ENCODE measurements around the gene TNRC18. TPM values are rescaled to one million over a fixed set of nuclear protein-coding genes. Genes with fewer than 3 reads are reported as not detected.

The TNRC18 gene
- total and polyA plus RNA-seq, 4 donors: 2.3 to 37.1 (median 20.4) TPM

DNA sequence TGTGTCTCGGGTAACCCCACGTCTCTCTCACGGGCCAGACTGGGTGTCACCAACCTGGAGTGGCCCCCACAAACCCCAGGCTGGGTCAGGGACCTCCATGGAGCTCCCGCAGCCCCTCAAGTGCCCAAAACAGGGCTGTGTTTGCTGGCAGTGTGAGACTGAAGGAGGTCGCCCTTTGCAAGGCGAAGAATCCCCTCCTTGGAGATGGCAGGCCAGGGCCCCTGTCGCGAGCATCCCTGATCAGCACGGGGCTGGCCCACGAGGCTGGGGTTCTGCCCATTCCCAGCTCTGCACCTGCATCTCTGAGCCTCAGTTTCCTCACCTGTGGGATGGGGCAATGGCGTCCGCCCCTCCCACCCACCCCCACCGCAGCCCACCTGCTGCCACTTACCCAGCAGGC, 78.5 kb downstream of the TNRC18 start:
- no peak for DNase-seq (ENCODE audit: low spot score)
- 97% methylated on average over 13 of the region's 13 CpGs for WGBS
- H3K9ac ChIP-seq (ENCODE audit: low read depth in 1 of 2, low read length in 2 of 2): no peak overlapping the region
- no peaks in the 10 kb centered on the region for H3K4me1 ChIP-seq (ENCODE audit: control insufficient read depth in 4 of 4, insufficient read depth in 4 of 4, low read length in 3 of 4)
- H3K27me3 ChIP-seq (ENCODE audit: control insufficient read depth in 4 of 4, insufficient read depth in 4 of 4, low read length in 3 of 4): no peaks in the 10 kb centered on the region
- no peak overlapping the region for H3K27ac ChIP-seq (ENCODE audit: low read depth in 1 of 2, low read length in 2 of 2)
- no peaks in the 10 kb centered on the region for H3K9me3 ChIP-seq (ENCODE audit: control insufficient read depth in 4 of 4, low read length in 3 of 4)
- TF ChIP-seq, protein P1, sequence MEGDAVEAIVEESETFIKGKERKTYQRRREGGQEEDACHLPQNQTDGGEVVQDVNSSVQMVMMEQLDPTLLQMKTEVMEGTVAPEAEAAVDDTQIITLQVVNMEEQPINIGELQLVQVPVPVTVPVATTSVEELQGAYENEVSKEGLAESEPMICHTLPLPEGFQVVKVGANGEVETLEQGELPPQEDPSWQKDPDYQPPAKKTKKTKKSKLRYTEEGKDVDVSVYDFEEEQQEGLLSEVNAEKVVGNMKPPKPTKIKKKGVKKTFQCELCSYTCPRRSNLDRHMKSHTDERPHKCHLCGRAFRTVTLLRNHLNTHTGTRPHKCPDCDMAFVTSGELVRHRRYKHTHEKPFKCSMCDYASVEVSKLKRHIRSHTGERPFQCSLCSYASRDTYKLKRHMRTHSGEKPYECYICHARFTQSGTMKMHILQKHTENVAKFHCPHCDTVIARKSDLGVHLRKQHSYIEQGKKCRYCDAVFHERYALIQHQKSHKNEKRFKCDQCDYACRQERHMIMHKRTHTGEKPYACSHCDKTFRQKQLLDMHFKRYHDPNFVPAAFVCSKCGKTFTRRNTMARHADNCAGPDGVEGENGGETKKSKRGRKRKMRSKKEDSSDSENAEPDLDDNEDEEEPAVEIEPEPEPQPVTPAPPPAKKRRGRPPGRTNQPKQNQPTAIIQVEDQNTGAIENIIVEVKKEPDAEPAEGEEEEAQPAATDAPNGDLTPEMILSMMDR (IDR thresholded peaks at IDR 0.05; ENCODE audit: low read depth, low read length, missing input control): no peak
- TF ChIP-seq, protein P2, sequence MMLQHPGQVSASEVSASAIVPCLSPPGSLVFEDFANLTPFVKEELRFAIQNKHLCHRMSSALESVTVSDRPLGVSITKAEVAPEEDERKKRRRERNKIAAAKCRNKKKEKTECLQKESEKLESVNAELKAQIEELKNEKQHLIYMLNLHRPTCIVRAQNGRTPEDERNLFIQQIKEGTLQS (IDR thresholded peaks at IDR 0.05): no peak
- TF ChIP-seq EGR1 (IDR thresholded peaks at IDR 0.05; ENCODE audit: low read depth in 2 of 2): no peak
- TF ChIP-seq TAF1 (conservative IDR thresholded peaks at IDR 0.05): no peak
- no peak for TF ChIP-seq YY1 (IDR thresholded peaks at IDR 0.05)
- TF ChIP-seq, protein P3, sequence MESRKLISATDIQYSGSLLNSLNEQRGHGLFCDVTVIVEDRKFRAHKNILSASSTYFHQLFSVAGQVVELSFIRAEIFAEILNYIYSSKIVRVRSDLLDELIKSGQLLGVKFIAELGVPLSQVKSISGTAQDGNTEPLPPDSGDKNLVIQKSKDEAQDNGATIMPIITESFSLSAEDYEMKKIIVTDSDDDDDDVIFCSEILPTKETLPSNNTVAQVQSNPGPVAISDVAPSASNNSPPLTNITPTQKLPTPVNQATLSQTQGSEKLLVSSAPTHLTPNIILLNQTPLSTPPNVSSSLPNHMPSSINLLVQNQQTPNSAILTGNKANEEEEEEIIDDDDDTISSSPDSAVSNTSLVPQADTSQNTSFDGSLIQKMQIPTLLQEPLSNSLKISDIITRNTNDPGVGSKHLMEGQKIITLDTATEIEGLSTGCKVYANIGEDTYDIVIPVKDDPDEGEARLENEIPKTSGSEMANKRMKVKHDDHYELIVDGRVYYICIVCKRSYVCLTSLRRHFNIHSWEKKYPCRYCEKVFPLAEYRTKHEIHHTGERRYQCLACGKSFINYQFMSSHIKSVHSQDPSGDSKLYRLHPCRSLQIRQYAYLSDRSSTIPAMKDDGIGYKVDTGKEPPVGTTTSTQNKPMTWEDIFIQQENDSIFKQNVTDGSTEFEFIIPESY (IDR thresholded peaks at IDR 0.05): no peak
- TF ChIP-seq GABPA (IDR thresholded peaks at IDR 0.05 in 1 of 2, conservative IDR thresholded peaks at IDR 0.05 in 1 of 2): no peak
- no peak for TF ChIP-seq RAD21 (IDR thresholded peaks at IDR 0.05)
- TF ChIP-seq SP1 (IDR thresholded peaks at IDR 0.05): no peak
- TF ChIP-seq RXRA (IDR thresholded peaks at IDR 0.05): no peak
- TF ChIP-seq, protein P4, sequence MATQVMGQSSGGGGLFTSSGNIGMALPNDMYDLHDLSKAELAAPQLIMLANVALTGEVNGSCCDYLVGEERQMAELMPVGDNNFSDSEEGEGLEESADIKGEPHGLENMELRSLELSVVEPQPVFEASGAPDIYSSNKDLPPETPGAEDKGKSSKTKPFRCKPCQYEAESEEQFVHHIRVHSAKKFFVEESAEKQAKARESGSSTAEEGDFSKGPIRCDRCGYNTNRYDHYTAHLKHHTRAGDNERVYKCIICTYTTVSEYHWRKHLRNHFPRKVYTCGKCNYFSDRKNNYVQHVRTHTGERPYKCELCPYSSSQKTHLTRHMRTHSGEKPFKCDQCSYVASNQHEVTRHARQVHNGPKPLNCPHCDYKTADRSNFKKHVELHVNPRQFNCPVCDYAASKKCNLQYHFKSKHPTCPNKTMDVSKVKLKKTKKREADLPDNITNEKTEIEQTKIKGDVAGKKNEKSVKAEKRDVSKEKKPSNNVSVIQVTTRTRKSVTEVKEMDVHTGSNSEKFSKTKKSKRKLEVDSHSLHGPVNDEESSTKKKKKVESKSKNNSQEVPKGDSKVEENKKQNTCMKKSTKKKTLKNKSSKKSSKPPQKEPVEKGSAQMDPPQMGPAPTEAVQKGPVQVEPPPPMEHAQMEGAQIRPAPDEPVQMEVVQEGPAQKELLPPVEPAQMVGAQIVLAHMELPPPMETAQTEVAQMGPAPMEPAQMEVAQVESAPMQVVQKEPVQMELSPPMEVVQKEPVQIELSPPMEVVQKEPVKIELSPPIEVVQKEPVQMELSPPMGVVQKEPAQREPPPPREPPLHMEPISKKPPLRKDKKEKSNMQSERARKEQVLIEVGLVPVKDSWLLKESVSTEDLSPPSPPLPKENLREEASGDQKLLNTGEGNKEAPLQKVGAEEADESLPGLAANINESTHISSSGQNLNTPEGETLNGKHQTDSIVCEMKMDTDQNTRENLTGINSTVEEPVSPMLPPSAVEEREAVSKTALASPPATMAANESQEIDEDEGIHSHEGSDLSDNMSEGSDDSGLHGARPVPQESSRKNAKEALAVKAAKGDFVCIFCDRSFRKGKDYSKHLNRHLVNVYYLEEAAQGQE (IDR thresholded peaks at IDR 0.05): no peak
- TF ChIP-seq FOXA1 (IDR thresholded peaks at IDR 0.05): no peak
- TF ChIP-seq HNF4G (IDR thresholded peaks at IDR 0.05): no peak
- no peak for TF ChIP-seq JUND (IDR thresholded peaks at IDR 0.05)
- TF ChIP-seq HNF4A (conservative IDR thresholded peaks at IDR 0.05): no peak
- TF ChIP-seq, protein P5, sequence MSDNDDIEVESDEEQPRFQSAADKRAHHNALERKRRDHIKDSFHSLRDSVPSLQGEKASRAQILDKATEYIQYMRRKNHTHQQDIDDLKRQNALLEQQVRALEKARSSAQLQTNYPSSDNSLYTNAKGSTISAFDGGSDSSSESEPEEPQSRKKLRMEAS (IDR thresholded peaks at IDR 0.05): no peak
- no peak for TF ChIP-seq FOXA2 (IDR thresholded peaks at IDR 0.05)
- TF ChIP-seq NR2F2 (IDR thresholded peaks at IDR 0.05): no peak
- peaks cover 12 to 51% (median 28%) of the 10 kb centered on the region in 4 donors for H3K36me3 ChIP-seq (ENCODE audit: control insufficient read depth in 4 of 4, insufficient read depth in 3 of 4, low read depth in 1 of 4, low read length in 3 of 4)
- H3K4me3 ChIP-seq (ENCODE audit: low read depth in 1 of 3, low read length in 3 of 3): no peak overlapping the region

All from liver (tissue), 9 donors.